Spinal cord (tissue), 10 donors: Measurements from ENCODE around the gene TMEM127. TPM values are rescaled to one million over a fixed set of nuclear protein-coding genes. Genes with fewer than 3 reads are reported as not detected.

Experiments
- DNase-seq, 6 donors: peaks; one replicate each; pipeline versions ENCODE4 v3.0.0 to v3.0.0-alpha.2; 2013 to 2015; ENCODE audit warnings: low spot score in 6 of 6, low read depth in 4 of 6
- H3K27ac ChIP-seq: one replicate; pipeline ENCODE4 v1.5.1; 2013; ENCODE audit warnings: low read depth, low read length, control low read depth
- H3K27me3 ChIP-seq: one replicate; pipeline ENCODE4 v1.6.1; 2013; ENCODE audit warnings: low read length; ENCODE audit not compliant: control insufficient read depth, insufficient read depth
- H3K36me3 ChIP-seq: one replicate; pipeline ENCODE4 v1.6.1; 2013; ENCODE audit warnings: low read length; ENCODE audit not compliant: control insufficient read depth, insufficient read depth
- H3K4me1 ChIP-seq: one replicate; pipeline ENCODE4 v1.6.1; 2013; ENCODE audit warnings: low read length; ENCODE audit not compliant: control insufficient read depth, insufficient read depth
- H3K4me3 ChIP-seq: one replicate; pipeline ENCODE4 v1.5.1; 2013; ENCODE audit warnings: low read depth, low read length, control low read depth
- H3K9me3 ChIP-seq: one replicate; pipeline ENCODE4 v1.6.1; 2013; ENCODE audit warnings: low read length; ENCODE audit not compliant: control insufficient read depth, insufficient read depth
- WGBS: methylation state at CpG from one replicate; pipeline ENCODE4 v1.1.5; 2013; ENCODE audit warnings: missing lambda C conversion rate; ENCODE audit not compliant: insufficient coverage; 5-methylcytosine and 5-hydroxymethylcytosine counted together
- long read RNA-seq, 4 donors: transcript quantifications; one replicate each; lab custom pipeline, GENCODE V29; 2026
- polyA plus RNA-seq, 2 donors: library from polyadenylated mRNA; unstranded; fragments of 120-200 nt; gene quantifications; one replicate each; pipeline ENCODE4 v1.2.1, GENCODE V29; 2013; ENCODE audit not compliant: insufficient read length in 2 of 2
- total RNA-seq, 2 donors: library from RNA; depleted of rRNA in 1 of 2; stranded (reverse); fragments of 120-200 nt in 1 of 2; fragments of >200 nt in 1 of 2; gene quantifications; one replicate each; pipeline versions ENCODE4 v1.2.3 to v1.2.4, GENCODE V29; 2013 to 2014
- donor health status: healthy.

The TMEM127 gene, protein sequence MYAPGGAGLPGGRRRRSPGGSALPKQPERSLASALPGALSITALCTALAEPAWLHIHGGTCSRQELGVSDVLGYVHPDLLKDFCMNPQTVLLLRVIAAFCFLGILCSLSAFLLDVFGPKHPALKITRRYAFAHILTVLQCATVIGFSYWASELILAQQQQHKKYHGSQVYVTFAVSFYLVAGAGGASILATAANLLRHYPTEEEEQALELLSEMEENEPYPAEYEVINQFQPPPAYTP
- total RNA-seq, result 10 to 100 TPM; 21.2 to 25.0 TPM
- polyA plus RNA-seq, result 10 to 100 TPM; 62.0 to 64.3 TPM
- long read RNA-seq, donor 1, full-length matches to known transcripts, result 31 of 42 reads
- long read RNA-seq, donor 1, partial matches to known transcripts, result 11 of 42 reads
- long read RNA-seq, donor 1, other reads (novel, unspliced or antisense), result 0 of 42 reads
- long read RNA-seq, donor 2, full-length matches to known transcripts, result 3 of 3 reads
- long read RNA-seq, donor 2, partial matches to known transcripts, result 0 of 3 reads
- long read RNA-seq, donor 2, other reads (novel, unspliced or antisense), result 0 of 3 reads
- long read RNA-seq, donor 3, full-length matches to known transcripts, result 11 of 72 reads
- long read RNA-seq, donor 3, partial matches to known transcripts, result 61 of 72 reads
- long read RNA-seq, donor 3, other reads (novel, unspliced or antisense), result 0 of 72 reads
- long read RNA-seq, donor 4, full-length matches to known transcripts, result 7 of 139 reads
- long read RNA-seq, donor 4, partial matches to known transcripts, result 74 of 139 reads
- long read RNA-seq, donor 4, other reads (novel, unspliced or antisense), result 58 of 139 reads

DNA sequence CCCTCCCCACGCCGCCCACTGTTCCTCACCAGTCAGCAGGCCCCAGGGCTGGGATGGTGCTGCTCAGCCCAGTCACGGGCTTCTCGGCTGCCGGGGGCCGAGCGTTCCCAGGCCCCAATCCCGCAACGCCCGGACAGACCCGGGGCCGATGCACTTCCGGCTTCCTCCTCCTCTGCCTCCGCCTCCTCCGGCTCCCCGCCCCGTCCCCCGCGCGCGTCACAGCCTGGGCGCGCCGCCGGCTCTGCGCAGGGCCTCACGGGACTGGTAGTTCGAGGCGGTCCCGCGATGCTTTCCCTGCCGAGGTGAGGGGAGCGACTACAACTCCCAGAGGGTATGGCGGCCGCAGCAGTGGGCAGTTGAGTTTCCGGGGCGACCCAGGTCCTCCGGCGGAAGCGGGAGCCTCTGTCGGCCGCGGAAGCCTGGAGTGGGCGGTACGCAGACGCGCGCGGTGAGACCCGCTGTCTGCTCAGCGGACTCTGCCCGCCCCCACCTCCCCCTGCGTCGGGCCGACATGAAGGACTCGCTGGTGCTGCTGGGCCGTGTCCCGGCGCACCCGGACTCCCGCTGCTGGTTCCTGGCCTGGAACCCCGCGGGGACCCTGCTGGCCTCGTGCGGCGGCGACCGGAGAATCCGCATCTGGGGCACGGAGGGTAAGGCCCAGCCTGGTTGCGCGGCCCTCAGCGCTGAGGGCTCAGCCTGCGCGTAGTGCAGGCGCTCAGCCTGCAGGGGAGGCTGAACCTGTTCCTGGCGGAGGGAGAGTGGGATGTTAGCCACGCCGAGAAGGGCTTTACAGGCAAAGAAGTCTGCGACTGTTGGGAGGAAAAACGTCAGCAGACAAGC lies at the start of gene TMEM127, which contains the start of gene CIAO1:
TSS of gene TMEM127 (minus strand) at position 158 of the 840 bp plus-strand sequence. CDS start 616 bp downstream, outside the sequence.
TSS of gene CIAO1 (plus strand) at position 386 of the 840 bp plus-strand sequence. CDS start at position 512, 126 bp downstream.
- Histone ChIP-seq H3K4me1 (peaks cover 25% of the 10 kb centered on the region), H3K27ac (peak within 1 kb of the TSS; percentile 91), H3K27me3 (no peaks in the 10 kb centered on the region), H3K36me3 (peaks cover 54% of the 10 kb centered on the region), H3K9me3 (no peaks in the 10 kb centered on the region), H3K4me3 (peak within 1 kb of the TSS; percentile 96)
- DNase-seq, result peak; percentile 87 to 99 (median 96)
- under 1% methylated on average over 81 of the region's 81 CpGs for WGBS

DNA sequence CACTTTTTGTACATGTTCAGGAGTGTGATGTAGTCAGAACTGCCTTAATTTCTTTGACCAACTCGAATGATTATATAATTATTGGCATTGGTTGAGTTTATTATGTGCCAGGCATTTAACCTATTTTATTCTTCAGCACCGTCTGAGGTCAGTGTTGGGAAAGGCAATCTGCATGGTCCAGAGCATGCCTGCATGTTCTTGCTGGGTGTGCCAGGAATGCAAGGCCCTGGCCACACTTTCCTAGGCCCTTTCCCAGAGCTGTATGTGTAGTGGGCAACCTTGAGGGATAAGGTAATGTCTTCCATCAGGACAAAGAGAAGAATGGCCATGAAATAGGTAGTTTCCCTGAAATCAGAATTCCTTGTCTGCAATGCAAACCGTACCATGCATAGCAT lies 49.2 kb upstream of the TMEM127 start:
- no peaks in the 10 kb centered on the region for H3K36me3 ChIP-seq
- DNase-seq, result no peak
- WGBS, result no CpG with 5 or more reads among the region's 3 CpGs

DNA sequence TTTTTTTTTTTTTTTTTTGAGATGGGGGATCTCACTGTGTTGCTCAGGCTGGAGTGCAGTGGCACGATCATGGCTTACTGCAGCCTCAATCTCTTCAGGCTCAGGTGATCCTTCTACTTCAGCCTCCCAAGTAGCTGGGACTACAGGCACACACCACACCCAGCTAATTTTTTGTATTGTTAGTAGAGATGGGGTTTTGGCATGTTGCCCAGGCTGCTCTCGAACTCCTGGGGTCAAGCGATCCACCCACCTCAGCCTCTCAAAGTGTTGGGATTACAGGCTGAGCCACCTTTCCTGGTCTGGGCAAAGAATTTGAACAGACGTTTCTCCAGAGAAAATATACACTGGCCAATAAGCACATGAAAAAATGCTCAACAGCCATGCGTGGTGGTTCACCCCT lies 42.5 kb upstream of the TMEM127 start:
- H3K27me3 ChIP-seq, result no peaks in the 10 kb centered on the region
- no peaks in the 10 kb centered on the region for H3K36me3 ChIP-seq
- no peak for DNase-seq
- no peak overlapping the region for H3K4me3 ChIP-seq
- H3K27ac ChIP-seq, result no peak overlapping the region
- peaks cover 11% of the 10 kb centered on the region for H3K4me1 ChIP-seq
- WGBS, result 85% methylated on average over 3 of the region's 5 CpGs
- H3K9me3 ChIP-seq, result no peaks in the 10 kb centered on the region

More for the DNA sequence above, 49.2 kb upstream of the TMEM127 start:
- Histone ChIP-seq H3K9me3 (no peaks in the 10 kb centered on the region), H3K4me1 (peaks cover 6% of the 10 kb centered on the region), H3K27ac (no peak overlapping the region), H3K4me3 (no peak overlapping the region), H3K27me3 (peaks cover 2% of the 10 kb centered on the region)

DNA sequence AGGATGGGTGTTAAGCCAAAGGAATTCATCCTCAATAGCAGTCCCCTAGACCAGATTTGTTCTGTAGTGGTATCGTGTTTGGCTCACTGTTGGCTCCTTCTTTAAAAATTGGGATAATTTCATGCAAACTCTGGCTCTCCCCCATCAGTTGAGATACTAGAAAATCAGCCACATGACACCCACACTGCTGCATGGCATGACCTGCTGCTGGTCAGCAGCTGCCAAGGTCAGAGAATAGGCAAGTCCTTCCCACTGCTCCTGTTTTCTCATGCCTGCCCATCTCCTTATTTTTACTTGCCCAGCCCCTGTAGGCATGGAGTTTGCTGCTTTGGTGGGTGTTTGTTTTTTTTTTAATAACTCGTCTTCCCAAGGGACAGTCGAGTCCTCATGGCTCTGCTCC lies 40.6 kb upstream of the TMEM127 start:
- Histone ChIP-seq H3K27ac (no peak overlapping the region), H3K4me1 (peaks cover 11% of the 10 kb centered on the region), H3K4me3 (peak overlapping the region; percentile 91), H3K9me3 (no peaks in the 10 kb centered on the region), H3K27me3 (no peaks in the 10 kb centered on the region), H3K36me3 (peaks cover 18% of the 10 kb centered on the region)
- no peak for DNase-seq
- WGBS, result 100% methylated on average over 2 of the region's 3 CpGs

DNA sequence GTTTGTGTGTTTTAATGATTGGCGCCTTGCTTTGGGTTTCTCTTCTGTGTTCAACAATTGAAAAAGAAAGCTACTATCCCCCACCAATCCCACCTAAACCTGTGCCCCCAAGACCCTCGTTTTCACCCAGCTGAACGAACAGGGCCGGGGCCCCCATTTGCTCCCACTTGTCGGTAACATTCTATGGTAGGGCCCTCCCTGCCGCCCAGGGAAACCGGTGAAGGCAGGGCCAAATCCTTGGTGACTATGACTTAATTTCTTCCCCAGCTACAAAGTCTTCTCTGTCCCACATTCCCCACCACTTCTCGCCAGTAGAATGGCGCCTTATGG lies 40.1 kb upstream of the TMEM127 start:
- H3K4me3 ChIP-seq, result peak overlapping the region; percentile 91
- WGBS, result 22% methylated on average over 6 of the region's 9 CpGs
- peaks cover 22% of the 10 kb centered on the region for H3K36me3 ChIP-seq
- H3K27me3 ChIP-seq, result no peaks in the 10 kb centered on the region
- peak overlapping the region; percentile 78 for H3K27ac ChIP-seq
- no peaks in the 10 kb centered on the region for H3K9me3 ChIP-seq
- DNase-seq, result no peak
- peaks cover 11% of the 10 kb centered on the region for H3K4me1 ChIP-seq

DNA sequence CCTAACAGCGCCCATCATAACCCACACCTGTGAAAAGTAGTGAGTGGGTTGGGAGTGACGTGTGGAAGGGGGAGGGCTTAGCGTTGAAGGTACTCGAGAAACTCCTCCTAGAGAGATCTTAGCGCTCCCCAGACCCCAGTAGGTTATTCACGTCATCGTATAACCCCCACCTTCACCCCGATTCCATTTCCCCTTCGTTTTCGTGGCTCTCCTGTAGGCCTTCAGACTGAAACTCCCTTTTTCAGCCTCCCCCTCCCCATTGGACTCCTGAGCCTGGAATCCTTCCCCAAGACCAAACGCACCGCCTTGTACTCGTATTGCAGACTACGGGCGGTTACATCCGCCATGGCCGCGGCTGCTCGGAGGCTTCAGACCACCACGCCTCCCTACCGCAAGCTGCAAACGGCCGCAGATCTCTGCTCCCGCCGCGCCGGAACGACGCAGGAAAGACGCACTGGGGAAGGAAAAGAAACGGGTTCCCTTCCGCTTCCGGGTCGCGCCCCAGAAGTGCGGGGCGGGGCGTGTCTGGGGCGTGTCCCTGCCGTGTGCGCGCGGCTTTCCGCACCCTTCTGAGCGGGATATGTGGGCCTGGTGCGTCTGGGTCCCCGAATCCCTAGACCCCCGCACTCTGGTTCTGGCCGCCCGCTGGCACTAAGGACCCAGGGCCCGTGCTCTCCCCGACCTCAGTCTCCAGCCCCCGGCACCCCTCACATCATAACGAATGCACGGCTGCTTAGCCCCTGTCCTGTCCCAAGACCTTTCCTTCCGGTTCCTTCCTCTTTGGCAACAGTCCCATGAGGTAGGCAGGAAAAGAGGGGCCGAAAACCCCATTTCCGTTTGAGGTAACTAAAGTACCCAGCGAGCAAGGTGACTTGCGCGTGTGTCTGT lies 39.5 kb upstream of the TMEM127 start, which contains the start of gene SNRNP200:
TSS of gene SNRNP200 (minus strand) at position 456 of the 888 bp plus-strand sequence. CDS start at position 347, 109 bp downstream.
- Histone ChIP-seq H3K9me3 (no peaks in the 10 kb centered on the region), H3K36me3 (peaks cover 27% of the 10 kb centered on the region), H3K27ac (peak within 1 kb of the TSS; percentile 78), H3K4me1 (peaks cover 11% of the 10 kb centered on the region), H3K27me3 (no peaks in the 10 kb centered on the region), H3K4me3 (peak within 1 kb of the TSS; percentile 91)
- under 1% methylated on average over 49 of the region's 61 CpGs for WGBS
- peak; percentile 69 to 96 (median 78) for DNase-seq

DNA sequence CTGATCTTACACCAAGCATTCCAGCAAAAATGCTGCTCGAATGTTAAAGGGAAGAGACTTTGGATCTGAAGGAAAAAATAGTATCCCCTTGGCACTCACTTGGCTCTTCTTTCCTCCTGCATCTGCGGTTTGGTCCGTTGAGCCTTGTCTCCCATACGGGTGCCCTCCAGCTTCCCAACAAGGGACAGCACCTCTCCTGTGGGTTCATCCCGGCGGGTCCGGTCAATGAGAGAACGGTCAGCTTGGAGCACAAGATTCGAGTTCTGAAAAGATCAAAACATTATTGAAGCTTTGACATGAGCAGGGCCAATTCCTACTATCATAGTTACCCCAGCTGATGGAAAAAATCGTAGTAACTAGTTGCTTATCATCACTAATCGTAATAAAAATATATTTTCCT lies 38.8 kb upstream of the TMEM127 start:
- WGBS, result 60% methylated on average over 5 of the region's 11 CpGs
- Histone ChIP-seq H3K4me3 (peak overlapping the region; percentile 91), H3K4me1 (peaks cover 11% of the 10 kb centered on the region), H3K36me3 (peaks cover 30% of the 10 kb centered on the region), H3K9me3 (no peaks in the 10 kb centered on the region), H3K27me3 (no peaks in the 10 kb centered on the region), H3K27ac (no peak overlapping the region)
- DNase-seq, result no peak

DNA sequence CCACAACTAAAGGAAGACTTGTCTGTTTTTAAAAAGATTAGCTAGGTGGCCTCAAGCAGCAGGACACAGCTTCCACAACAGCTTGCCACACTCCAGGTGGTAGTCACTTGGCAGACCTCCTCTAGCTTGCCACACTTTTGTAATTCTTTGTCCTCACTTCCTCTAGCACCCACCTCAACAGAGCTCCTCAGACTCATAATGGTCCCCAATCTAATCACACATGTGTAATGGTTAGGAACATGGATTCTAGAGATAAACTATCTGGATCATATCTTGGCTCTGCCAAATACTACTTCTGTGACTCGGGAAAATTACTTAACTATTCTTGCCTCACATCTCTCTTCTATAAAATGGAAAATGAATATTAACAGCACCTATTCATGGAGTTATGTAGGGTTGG lies 36.1 kb upstream of the TMEM127 start:
- Histone ChIP-seq H3K4me3 (no peak overlapping the region), H3K36me3 (peaks cover 50% of the 10 kb centered on the region), H3K27ac (no peak overlapping the region), H3K9me3 (no peaks in the 10 kb centered on the region), H3K4me1 (peaks cover 11% of the 10 kb centered on the region), H3K27me3 (no peaks in the 10 kb centered on the region)
- WGBS, result no CpG with 5 or more reads among the region's 1 CpG
- DNase-seq, result no peak
